ENCODE data around the gene COL6A5.
"Not testable (repeated sequence)": the region's sequence is repeated elsewhere in the genome, so short reads cannot be mapped to it uniquely, and the experiment has no call there.

The COL6A5 gene

GRCh38 chr3:130389743-130390478, 44.4 kb downstream of the COL6A5 start:
- no peaks in the 10 kb centered on the region for H3K9me3 ChIP-seq (ENCODE audit: control insufficient read depth, low read length)
- H3K4me1 ChIP-seq (ENCODE audit: control insufficient read depth, insufficient read depth, low read length), result no peaks in the 10 kb centered on the region
- no peak for DNase-seq (ENCODE audit: low read depth)
- H3K9ac ChIP-seq (ENCODE audit: low read length), result no peak overlapping the region
- H3K4me3 ChIP-seq (ENCODE audit: low read length), result no peak overlapping the region
- no peaks in the 10 kb centered on the region for H3K36me3 ChIP-seq (ENCODE audit: control insufficient read depth, insufficient read depth, low read length, severe bottlenecking)
- H3K27me3 ChIP-seq (replicated peaks; ENCODE audit: control insufficient read depth, insufficient read depth, low read length), result peaks cover 14% of the 10 kb centered on the region

GRCh38 chr3:130392266-130392665, 46.8 kb downstream of the COL6A5 start:
- DNase-seq (ENCODE audit: low read depth), result no peak
- no peak overlapping the region for H3K9ac ChIP-seq (ENCODE audit: low read length)
- H3K4me3 ChIP-seq (ENCODE audit: low read length), result no peak overlapping the region
- H3K36me3 ChIP-seq (ENCODE audit: control insufficient read depth, insufficient read depth, low read length, severe bottlenecking), result no peaks in the 10 kb centered on the region
- H3K27me3 ChIP-seq (replicated peaks; ENCODE audit: control insufficient read depth, insufficient read depth, low read length), result peaks cover 14% of the 10 kb centered on the region
- peaks cover 3% of the 10 kb centered on the region for H3K4me1 ChIP-seq (ENCODE audit: control insufficient read depth, insufficient read depth, low read length)
- no peaks in the 10 kb centered on the region for H3K9me3 ChIP-seq (ENCODE audit: control insufficient read depth, low read length)

GRCh38 chr3:130393594-130393993, 48.1 kb downstream of the COL6A5 start:
- no peak overlapping the region for H3K4me3 ChIP-seq (ENCODE audit: low read length)
- H3K27me3 ChIP-seq (replicated peaks; ENCODE audit: control insufficient read depth, insufficient read depth, low read length), result peaks cover 14% of the 10 kb centered on the region
- H3K36me3 ChIP-seq (ENCODE audit: control insufficient read depth, insufficient read depth, low read length, severe bottlenecking), result no peaks in the 10 kb centered on the region
- DNase-seq (ENCODE audit: low read depth), result no peak
- no peak overlapping the region for H3K9ac ChIP-seq (ENCODE audit: low read length)
- H3K4me1 ChIP-seq (ENCODE audit: control insufficient read depth, insufficient read depth, low read length), result peaks cover 3% of the 10 kb centered on the region
- no peaks in the 10 kb centered on the region for H3K9me3 ChIP-seq (ENCODE audit: control insufficient read depth, low read length)

- H3K27me3 ChIP-seq (replicated peaks; ENCODE audit: control insufficient read depth, insufficient read depth, low read length), result peaks cover 20% of the 10 kb centered on the region
- H3K4me3 ChIP-seq (ENCODE audit: low read length), result no peak overlapping the region
- no peaks in the 10 kb centered on the region for H3K9me3 ChIP-seq (ENCODE audit: control insufficient read depth, low read length)
- H3K4me1 ChIP-seq (ENCODE audit: control insufficient read depth, insufficient read depth, low read length), result peaks cover 3% of the 10 kb centered on the region
- no peak overlapping the region for H3K9ac ChIP-seq (ENCODE audit: low read length)
- H3K36me3 ChIP-seq (ENCODE audit: control insufficient read depth, insufficient read depth, low read length, severe bottlenecking), result no peaks in the 10 kb centered on the region
- no peak for DNase-seq (ENCODE audit: low read depth)
Measured at GRCh38 chr3:130395331-130395730, 49.9 kb downstream of the COL6A5 start.

GRCh38 chr3:130395916-130396315, 50.4 kb downstream of the COL6A5 start:
- no peaks in the 10 kb centered on the region for H3K9me3 ChIP-seq (ENCODE audit: control insufficient read depth, low read length)
- peaks cover 3% of the 10 kb centered on the region for H3K4me1 ChIP-seq (ENCODE audit: control insufficient read depth, insufficient read depth, low read length)
- no peak overlapping the region for H3K9ac ChIP-seq (ENCODE audit: low read length)
- no peak overlapping the region for H3K4me3 ChIP-seq (ENCODE audit: low read length)
- peak; percentile 19 for DNase-seq (ENCODE audit: low read depth)
- peaks cover 26% of the 10 kb centered on the region for H3K27me3 ChIP-seq (replicated peaks; ENCODE audit: control insufficient read depth, insufficient read depth, low read length)
- no peaks in the 10 kb centered on the region for H3K36me3 ChIP-seq (ENCODE audit: control insufficient read depth, insufficient read depth, low read length, severe bottlenecking)

- DNase-seq (ENCODE audit: low read depth), result no peak
- Histone ChIP-seq H3K4me3 (ENCODE audit: low read length) (no peak overlapping the region), H3K9ac (ENCODE audit: low read length) (no peak overlapping the region), H3K4me1 (ENCODE audit: control insufficient read depth, insufficient read depth, low read length) (no peaks in the 10 kb centered on the region), H3K27me3 (replicated peaks; ENCODE audit: control insufficient read depth, insufficient read depth, low read length) (peaks cover 37% of the 10 kb centered on the region), H3K9me3 (ENCODE audit: control insufficient read depth, low read length) (peaks cover 14% of the 10 kb centered on the region), H3K36me3 (ENCODE audit: control insufficient read depth, insufficient read depth, low read length, severe bottlenecking) (no peaks in the 10 kb centered on the region)
Measured at GRCh38 chr3:130404401-130404800, 58.9 kb downstream of the COL6A5 start.

- H3K4me3 ChIP-seq (ENCODE audit: low read length), result no peak overlapping the region
- peaks cover 17% of the 10 kb centered on the region for H3K9me3 ChIP-seq (ENCODE audit: control insufficient read depth, low read length)
- H3K4me1 ChIP-seq (ENCODE audit: control insufficient read depth, insufficient read depth, low read length), result no peaks in the 10 kb centered on the region
- peaks cover 30% of the 10 kb centered on the region for H3K27me3 ChIP-seq (replicated peaks; ENCODE audit: control insufficient read depth, insufficient read depth, low read length)
- DNase-seq (ENCODE audit: low read depth), result no peak
- no peaks in the 10 kb centered on the region for H3K36me3 ChIP-seq (ENCODE audit: control insufficient read depth, insufficient read depth, low read length, severe bottlenecking)
- H3K9ac ChIP-seq (ENCODE audit: low read length), result no peak overlapping the region
Measured at GRCh38 chr3:130405956-130406355, 60.5 kb downstream of the COL6A5 start.

- not testable (repeated sequence) for H3K36me3 ChIP-seq (ENCODE audit: control insufficient read depth, insufficient read depth, low read length, severe bottlenecking); H3K9ac ChIP-seq (ENCODE audit: low read length); H3K4me3 ChIP-seq (ENCODE audit: low read length); H3K4me1 ChIP-seq (ENCODE audit: control insufficient read depth, insufficient read depth, low read length); DNase-seq (ENCODE audit: low read depth)
- H3K9me3 ChIP-seq (ENCODE audit: control insufficient read depth, low read length), result peaks cover 17% of the 10 kb centered on the region
- H3K27me3 ChIP-seq (replicated peaks; ENCODE audit: control insufficient read depth, insufficient read depth, low read length), result peaks cover 18% of the 10 kb centered on the region
Measured at GRCh38 chr3:130408253-130408652, 62.8 kb downstream of the COL6A5 start.

GRCh38 chr3:130411320-130411719, 65.8 kb downstream of the COL6A5 start:
- peaks cover 17% of the 10 kb centered on the region for H3K9me3 ChIP-seq (ENCODE audit: control insufficient read depth, low read length)
- no peaks in the 10 kb centered on the region for H3K4me1 ChIP-seq (ENCODE audit: control insufficient read depth, insufficient read depth, low read length)
- peaks cover 13% of the 10 kb centered on the region for H3K27me3 ChIP-seq (replicated peaks; ENCODE audit: control insufficient read depth, insufficient read depth, low read length)
- no peak for DNase-seq (ENCODE audit: low read depth)
- H3K4me3 ChIP-seq (ENCODE audit: low read length), result no peak overlapping the region
- H3K9ac ChIP-seq (ENCODE audit: low read length), result no peak overlapping the region
- H3K36me3 ChIP-seq (ENCODE audit: control insufficient read depth, insufficient read depth, low read length, severe bottlenecking), result no peaks in the 10 kb centered on the region

- Histone ChIP-seq H3K9me3 (ENCODE audit: control insufficient read depth, low read length) (peaks cover 11% of the 10 kb centered on the region), H3K9ac (ENCODE audit: low read length) (no peak overlapping the region), H3K27me3 (replicated peaks; ENCODE audit: control insufficient read depth, insufficient read depth, low read length) (peaks cover 13% of the 10 kb centered on the region), H3K36me3 (ENCODE audit: control insufficient read depth, insufficient read depth, low read length, severe bottlenecking) (no peaks in the 10 kb centered on the region), H3K4me3 (ENCODE audit: low read length) (no peak overlapping the region), H3K4me1 (ENCODE audit: control insufficient read depth, insufficient read depth, low read length) (no peaks in the 10 kb centered on the region)
- DNase-seq (ENCODE audit: low read depth), result no peak
Measured at GRCh38 chr3:130412991-130413560, 67.6 kb downstream of the COL6A5 start.

- Histone ChIP-seq H3K9me3 (ENCODE audit: control insufficient read depth, low read length) (peaks cover 3% of the 10 kb centered on the region), H3K4me1 (ENCODE audit: control insufficient read depth, insufficient read depth, low read length) (no peaks in the 10 kb centered on the region), H3K4me3 (ENCODE audit: low read length) (no peak overlapping the region), H3K36me3 (ENCODE audit: control insufficient read depth, insufficient read depth, low read length, severe bottlenecking) (no peaks in the 10 kb centered on the region), H3K27me3 (replicated peaks; ENCODE audit: control insufficient read depth, insufficient read depth, low read length) (peaks cover 13% of the 10 kb centered on the region), H3K9ac (ENCODE audit: low read length) (no peak overlapping the region)
- DNase-seq (ENCODE audit: low read depth), result no peak
Measured at GRCh38 chr3:130414457-130414856, 69.0 kb downstream of the COL6A5 start.
